Heart left ventricle (tissue), 16 donors: ENCODE results near the gene SLC6A13. TPM values are rescaled to one million over a fixed set of nuclear protein-coding genes. Genes with fewer than 3 reads are reported as not detected.

Experiments
- ATAC-seq, 4 donors: fragments of 200-7000 bp; cut with Tn5 transposase; one replicate each; pipeline ENCODE4 v1.9.1; 2020 to 2022; ENCODE audit warnings: moderate library complexity in 4 of 4, mild to moderate bottlenecking in 3 of 4, moderate number of reproducible peaks in 1 of 4
- DNase-seq, 5 donors: peaks; one replicate each; pipeline ENCODE4 v3.0.0-alpha.2; 2020
- H3K27ac ChIP-seq, 12 donors: fragments of 200-600 bp; sonication (generic) in 4 of 12; one replicate each; pipeline versions ENCODE4 v1.5.0 to v1.8.0; 2016 to 2022; ENCODE audit warnings: mild to moderate bottlenecking in 2 of 12
- H3K27me3 ChIP-seq, 9 donors: fragments of 200-600 bp; sonication (generic) in 2 of 9; one replicate each; pipeline versions ENCODE4 v1.5.1 to v1.8.0; 2016 to 2022; ENCODE audit warnings: mild to moderate bottlenecking in 3 of 9
- H3K36me3 ChIP-seq, 9 donors: fragments of 200-600 bp; sonication (generic) in 2 of 9; one replicate each; pipeline versions ENCODE4 v1.5.0 to v1.8.0; 2018 to 2022; ENCODE audit warnings: mild to moderate bottlenecking in 2 of 9
- H3K4me1 ChIP-seq, 12 donors: fragments of 200-600 bp; sonication (generic) in 4 of 12; one replicate each; pipeline versions ENCODE4 v1.5.0 to v1.8.0; 2016 to 2022; ENCODE audit warnings: mild to moderate bottlenecking in 3 of 12
- H3K4me3 ChIP-seq, 12 donors: fragments of 200-600 bp; sonication (generic) in 4 of 12; one replicate each; pipeline versions ENCODE4 v1.5.0 to v1.8.0; 2017 to 2022; ENCODE audit warnings: mild to moderate bottlenecking in 9 of 12, moderate library complexity in 4 of 12
- H3K9me3 ChIP-seq, 12 donors: fragments of 200-600 bp; sonication (generic) in 4 of 12; one replicate each; pipeline versions ENCODE4 v1.5.0 to v1.8.0; 2016 to 2022; ENCODE audit warnings: mild to moderate bottlenecking in 1 of 12
- POLR2A ChIP-seq, 2 donors: fragments of 450-650 bp; IDR thresholded peaks; one replicate each; pipeline ENCODE4 v1.6.1; 2017; ENCODE audit warnings: antibody characterized with exemption in 2 of 2, mild to moderate bottlenecking in 2 of 2, moderate library complexity in 2 of 2
- WGBS, 4 donors: extraction: QIAGEN DNeasy Blood & Tissue Kit in 2 of 4; methylation state at CpG; one replicate each; pipeline versions ENCODE4 v1.1.5 to v1.1.7; 2013 to 2018; 5-methylcytosine and 5-hydroxymethylcytosine counted together
- intact Hi-C, 10 donors: fragments of 100-400 bp; cut with DNase I; formaldehyde crosslinking; loops; one replicate each; pipeline versions ENCODE4 v1.11.1 to v1.14.2; 2022
- polyA plus RNA-seq, 2 donors: library from polyadenylated mRNA; stranded (reverse); fragments of 200-250 nt; gene quantifications; one replicate each; pipeline ENCODE4 v1.2.3, GENCODE V29; 2013
- total RNA-seq, 9 donors: library from RNA; depleted of rRNA in 2 of 9; stranded (reverse); fragments of >200 nt in 2 of 9; fragmentation: NEBNext Ultra II Directional in 3 of 9; extraction: Animal tissue kit (Norgen Biotek cat#: 25700) in 3 of 9; gene quantifications; one replicate each; pipeline versions ENCODE4 v1.1.0 to v1.2.4, GENCODE V29; 2016 to 2023
- TF ChIP-seq, protein P1 (sequence below), 12 donors: fragments of 200-600 bp; sonication (generic) in 4 of 12; IDR thresholded peaks; one replicate each; pipeline versions ENCODE4 v1.5.0 to v1.8.0; 2018 to 2022; ENCODE audit warnings: antibody characterized with exemption in 12 of 12, mild to moderate bottlenecking in 5 of 12
- donor health status: ischemic (EF 13 %, LVEDD 7.1; RV severe dilation, severe dysfunction).
- donor health status: healthy with polysubstance abuse.
- donor health status: DM: no; HTN: yes; CAD: no.
- donor health status: DM: no; HTN: no; CAD: no.
- donor health status: ischemic (EF 25% LVEDD 6.9; RV normal size, moderate dysfunction).
- donor health status: ischemic (EF 25% LVEDD 5.7; RV mildly dilated, moderate dysfunction).
- donor health status: healthy.
- donor health status: DM: yes; HTN: yes; CAD: no.
- donor health status: ischemic (EF 35%, LVEDD 5.7; RV mildly dilated, moderate dysfunction).
- donor health status: nonischemic (EF 11% LVEDD 7.7; RV severe dilation, severe dysfunction).
- donor health status: DM: yes; HTN: yes; CAD: no.
- donor health status: PGD.
- donor health status: ischemic (EF 29% LVEDD 5.4; RV normal size, mild dysfunction).
- donor health status: nonischemic (EF 23%, LVEDD 6.1; RV moderate dilation, normal function).

The SLC6A13 gene
- total and polyA plus RNA-seq, 11 donors, result 0.79 to 4.6 (median 2.6) TPM

DNA sequence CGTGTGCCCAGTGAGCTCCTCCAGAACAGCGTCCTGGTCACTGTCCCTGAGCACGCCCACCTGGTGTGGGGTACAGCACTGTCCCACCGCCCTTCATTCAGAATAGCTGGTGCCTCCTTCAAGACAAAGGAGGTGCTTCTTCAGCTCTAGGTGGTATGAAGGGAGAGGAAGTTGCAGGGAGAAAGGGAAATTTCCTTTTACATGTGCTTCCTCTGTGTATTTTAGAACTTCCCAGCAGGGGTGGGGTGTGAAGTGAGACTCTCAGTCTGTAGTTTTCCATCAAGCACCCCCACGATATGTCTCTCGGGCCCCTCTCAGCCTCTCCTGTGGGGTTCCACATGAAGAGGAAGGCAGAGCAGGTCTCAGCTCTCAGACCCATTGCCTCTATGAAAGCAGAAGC is 47.5 kb downstream of the SLC6A13 start:
- no peaks in the 10 kb centered on the region for H3K9me3 ChIP-seq
- ATAC-seq (no peak), DNase-seq (no peak)
- H3K4me3 ChIP-seq, result no peak overlapping the region
- no peaks in the 10 kb centered on the region for H3K36me3 ChIP-seq
- H3K27ac ChIP-seq, result no peak overlapping the region
- H3K4me1 ChIP-seq, result peaks cover 0 to 22% (median 0%) of the 10 kb centered on the region in 12 donors
- H3K27me3 ChIP-seq, result peaks cover 0 to 14% (median 0%) of the 10 kb centered on the region in 9 donors
- TF ChIP-seq, protein P1, sequence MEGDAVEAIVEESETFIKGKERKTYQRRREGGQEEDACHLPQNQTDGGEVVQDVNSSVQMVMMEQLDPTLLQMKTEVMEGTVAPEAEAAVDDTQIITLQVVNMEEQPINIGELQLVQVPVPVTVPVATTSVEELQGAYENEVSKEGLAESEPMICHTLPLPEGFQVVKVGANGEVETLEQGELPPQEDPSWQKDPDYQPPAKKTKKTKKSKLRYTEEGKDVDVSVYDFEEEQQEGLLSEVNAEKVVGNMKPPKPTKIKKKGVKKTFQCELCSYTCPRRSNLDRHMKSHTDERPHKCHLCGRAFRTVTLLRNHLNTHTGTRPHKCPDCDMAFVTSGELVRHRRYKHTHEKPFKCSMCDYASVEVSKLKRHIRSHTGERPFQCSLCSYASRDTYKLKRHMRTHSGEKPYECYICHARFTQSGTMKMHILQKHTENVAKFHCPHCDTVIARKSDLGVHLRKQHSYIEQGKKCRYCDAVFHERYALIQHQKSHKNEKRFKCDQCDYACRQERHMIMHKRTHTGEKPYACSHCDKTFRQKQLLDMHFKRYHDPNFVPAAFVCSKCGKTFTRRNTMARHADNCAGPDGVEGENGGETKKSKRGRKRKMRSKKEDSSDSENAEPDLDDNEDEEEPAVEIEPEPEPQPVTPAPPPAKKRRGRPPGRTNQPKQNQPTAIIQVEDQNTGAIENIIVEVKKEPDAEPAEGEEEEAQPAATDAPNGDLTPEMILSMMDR (IDR thresholded peaks at IDR 0.05), result no peak
- TF ChIP-seq POLR2A (IDR thresholded peaks at IDR 0.05), result no peak
- intact Hi-C loops, result loop anchor here in 1 of 10 donors (5.0 kb wide), 1 partner anchor 107 kb away; no protein-coding TSS in a partner anchor
- 89 to 96% (median 90%) methylated on average over 5 to 6 of the region's 6 CpGs for WGBS, 4 donors

DNA sequence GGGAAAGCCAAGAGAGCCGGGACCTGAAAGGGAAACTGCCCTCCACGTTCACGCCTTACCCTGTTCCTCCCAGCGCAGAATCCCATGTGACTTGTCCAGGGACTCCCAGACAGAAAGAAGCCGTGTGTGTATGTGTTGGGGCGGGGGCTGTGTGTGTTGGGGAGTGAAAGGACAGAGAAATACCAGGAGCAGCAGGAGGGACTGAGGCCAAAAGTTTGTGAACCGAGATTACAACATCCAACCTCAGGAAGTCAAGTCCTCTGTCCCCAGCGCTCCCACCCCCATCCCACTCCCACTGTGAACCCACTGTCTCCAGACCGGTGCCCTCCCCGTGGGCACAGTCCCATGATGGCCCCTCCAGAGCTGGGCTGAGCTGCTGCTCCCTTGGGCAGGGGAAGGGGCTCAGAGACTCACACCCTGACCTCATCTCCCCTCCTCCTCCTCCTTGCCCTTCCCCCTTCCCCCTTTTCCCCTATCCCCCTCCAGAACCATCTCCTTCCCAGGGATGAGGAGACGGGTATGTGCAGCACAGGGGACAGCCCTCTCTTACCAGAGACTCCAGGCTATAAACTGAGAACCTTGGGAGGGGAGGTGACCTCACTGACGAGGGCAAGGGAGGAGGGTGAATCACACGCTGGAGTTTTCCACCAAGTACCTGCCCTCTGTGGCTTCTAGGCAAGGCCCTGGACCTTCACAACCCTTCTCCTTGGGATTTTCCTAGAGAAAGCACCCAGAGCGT is 48.5 kb downstream of the SLC6A13 start, which contains the start of gene SLC6A12:
SLC6A12 (minus strand) TSS at position 155 of the 739 bp plus-strand sequence. CDS start 4,171 bp downstream, outside the sequence.
- Histone ChIP-seq H3K36me3 (no peaks in the 10 kb centered on the region), H3K4me1 (peaks cover 0 to 22% (median 0%) of the 10 kb centered on the region in 12 donors), H3K9me3 (no peaks in the 10 kb centered on the region), H3K4me3 (peak within 1 kb of the TSS in 1 of 12 donors; percentile 40), H3K27me3 (peaks cover 0 to 13% (median 0%) of the 10 kb centered on the region in 9 donors), H3K27ac (peak within 1 kb of the TSS in 1 of 12 donors; percentile 77)
- ATAC-seq (no peak), DNase-seq (peak in 1 of 5 donors; percentile 32)
- intact Hi-C loops, result no loop called here
- no peak for TF ChIP-seq POLR2A (IDR thresholded peaks at IDR 0.05)
- TF ChIP-seq, protein P1 (IDR thresholded peaks at IDR 0.05), result no peak
- 44 to 57% (median 56%) methylated on average over 14 of the region's 14 CpGs for WGBS, 4 donors

DNA sequence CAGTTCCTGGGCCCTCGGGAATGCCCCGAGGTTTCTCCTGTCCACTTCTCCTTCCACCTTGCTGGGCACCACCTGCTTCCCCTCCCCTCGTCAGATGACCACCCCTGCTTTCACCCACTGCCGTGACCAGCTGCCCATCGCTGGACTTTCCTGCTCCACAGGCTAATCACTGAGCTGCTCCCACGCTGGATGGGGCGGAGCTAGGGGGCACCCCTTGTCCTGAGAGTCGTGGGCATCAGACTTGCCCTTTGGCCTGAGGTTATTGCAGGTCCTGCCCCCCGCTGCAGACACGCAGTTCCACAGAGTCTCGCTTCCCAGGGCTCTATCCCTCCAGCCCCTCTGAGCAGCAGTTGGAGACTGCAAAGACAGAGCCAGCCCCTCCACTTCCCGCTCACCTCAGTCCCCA is 49.1 kb downstream of the SLC6A13 start:
- TF ChIP-seq, protein P1 (IDR thresholded peaks at IDR 0.05), result no peak
- intact Hi-C loops, result no loop called here
- H3K36me3 ChIP-seq, result no peaks in the 10 kb centered on the region
- peak overlapping the region in 1 of 12 donors; percentile 40 for H3K4me3 ChIP-seq
- 60 to 65% (median 62%) methylated on average over 12 of the region's 12 CpGs for WGBS, 4 donors
- H3K27me3 ChIP-seq, result peaks cover 0 to 13% (median 0%) of the 10 kb centered on the region in 9 donors
- no peak for ATAC-seq
- H3K4me1 ChIP-seq, result peaks cover 0 to 22% (median 0%) of the 10 kb centered on the region in 12 donors
- H3K9me3 ChIP-seq, result no peaks in the 10 kb centered on the region
- peak in 1 of 5 donors; percentile 41 for DNase-seq
- H3K27ac ChIP-seq, result no peak overlapping the region

DNA sequence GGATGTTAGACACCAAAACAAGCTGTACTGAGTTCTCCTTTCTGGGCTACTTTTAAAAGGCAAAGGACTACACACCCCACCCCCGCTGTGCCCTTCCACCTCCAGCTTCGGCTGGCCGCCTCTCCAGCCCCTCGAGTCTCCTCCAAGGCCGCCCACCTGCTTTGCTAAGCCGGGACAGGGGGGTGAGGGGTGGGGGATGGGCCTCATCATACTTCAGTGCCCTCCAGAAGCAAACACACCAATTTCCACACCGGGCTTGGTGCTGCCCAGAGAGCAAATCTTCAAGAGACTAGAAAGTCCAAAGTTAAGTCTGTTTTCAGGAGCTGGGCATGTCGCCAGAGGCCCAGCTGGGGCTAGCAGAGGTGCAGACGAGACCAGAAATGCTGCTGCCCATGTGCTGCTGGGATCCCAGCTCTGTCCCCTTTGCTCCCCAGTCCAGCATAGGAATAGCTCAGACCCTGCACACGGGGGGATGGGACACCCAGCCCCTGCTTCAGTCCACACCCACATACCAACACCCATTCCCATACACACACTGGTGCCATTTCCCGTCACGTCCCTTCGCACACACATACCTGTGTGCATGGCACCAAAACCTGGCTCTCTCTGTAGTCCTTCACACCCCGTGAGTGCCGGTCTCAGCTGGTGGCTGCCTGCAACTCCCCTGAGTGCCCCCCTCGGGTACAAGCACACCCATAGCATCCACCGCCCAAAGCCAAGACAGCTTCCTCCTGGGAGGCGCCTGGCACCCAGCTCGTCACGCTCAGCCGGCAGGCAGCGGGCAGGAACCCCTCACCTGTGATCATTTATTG is 49.7 kb downstream of the SLC6A13 start:
- intact Hi-C loops, result no loop called here
- Histone ChIP-seq H3K27ac (peak overlapping the region in 1 of 12 donors; percentile 77), H3K4me1 (peaks cover 0 to 22% (median 0%) of the 10 kb centered on the region in 12 donors), H3K9me3 (no peaks in the 10 kb centered on the region), H3K27me3 (peaks cover 0 to 13% (median 0%) of the 10 kb centered on the region in 9 donors), H3K36me3 (no peaks in the 10 kb centered on the region), H3K4me3 (peak overlapping the region in 2 of 12 donors; percentile 10 to 40)
- TF ChIP-seq, protein P1 (IDR thresholded peaks at IDR 0.05), result no peak
- no peak for TF ChIP-seq POLR2A (IDR thresholded peaks at IDR 0.05)
- peak in 2 of 5 donors; percentile 50 to 62 for DNase-seq
- WGBS, 4 donors, result 50 to 64% (median 60%) methylated on average over 22 of the region's 22 CpGs
- ATAC-seq, result peak in 2 of 4 donors; percentile 15 to 21
